Endothelial cell of umbilical vein (primary cell): Measurements from ENCODE around the gene GLRB. TPM values are rescaled to one million over a fixed set of nuclear protein-coding genes. Genes with fewer than 3 reads are reported as not detected.

ENCODE experiments used
- BruUV-seq: library from RNA; stranded (reverse); fragments of 400-500 nt; replicated peaks from 2 replicates; lab custom pipeline; 2021; lab: Mats Ljungman, UMichigan
- CTCF ChIA-PET: fragments of 300-600, 350-600 bp; sonication (Branson Sonifier 250); formaldehyde crosslinking; loops from one replicate; lab custom pipeline; 2021; ENCODE audit warnings: antibody characterized with exemption, inconsistent platforms; lab: Charles Lee
- POLR2A ChIA-PET: fragments of 300-600, 350-600 bp; sonication (Branson Sonifier 250); formaldehyde crosslinking; loops from one replicate; lab custom pipeline; 2021; ENCODE audit warnings: antibody characterized with exemption, inconsistent platforms; lab: Charles Lee
- DNase-seq: peaks from one replicate; pipeline ENCODE4 v3.0.0-alpha.2; 2011; ENCODE audit warnings: low read depth, low spot score
- FAIRE-seq: peaks from 2 replicates; lab custom pipeline; 2011; peaks lifted over from hg19 to GRCh38; lab: Jason Lieb, UNC
- H2AFZ ChIP-seq: 2 replicates; pipeline ENCODE4 v1.6.0; 2012; ENCODE audit warnings: low read depth, low read length, control low read depth, inconsistent platforms
- H3K27ac ChIP-seq: 2 replicates; pipeline ENCODE4 v1.5.1; 2011; ENCODE audit warnings: low read depth, mild to moderate bottlenecking, control low read depth, low read length, moderate library complexity; ENCODE audit not compliant: insufficient read depth
- H3K27me3 ChIP-seq, 2 experiments: 2 replicates each; pipeline versions ENCODE4 v1.6.0 to v1.6.1; 2011; ENCODE audit warnings: low read length in 2 of 2, mixed read lengths in 1 of 2; ENCODE audit not compliant: control insufficient read depth in 2 of 2, insufficient read depth in 2 of 2
- H3K36me3 ChIP-seq, 2 experiments: 2 replicates in 1 of 2; 3 replicates in 1 of 2; pipeline ENCODE4 v1.5.1; 2011; ENCODE audit warnings: low read length in 2 of 2, mild to moderate bottlenecking in 1 of 2, moderate library complexity in 1 of 2; ENCODE audit not compliant: control insufficient read depth in 2 of 2, insufficient read depth in 2 of 2; ENCODE audit errors: extremely low read depth in 1 of 2
- H3K4me1 ChIP-seq: 3 replicates; pipeline ENCODE4 v1.5.1; 2011; ENCODE audit warnings: mild to moderate bottlenecking, low read length; ENCODE audit not compliant: control insufficient read depth, insufficient read depth; ENCODE audit errors: extremely low read depth
- H3K4me2 ChIP-seq: 2 replicates; pipeline ENCODE4 v1.6.1; 2011; ENCODE audit warnings: low read length, control low read depth, mixed read lengths; ENCODE audit not compliant: insufficient read depth
- H3K4me3 ChIP-seq, 3 experiments: fragments of 200-600 bp in 1 of 3; sonication (generic), shearing (Covaris generic) in 1 of 3; replicated peaks in 1 of 3; 2 replicates each; pipeline ENCODE4 v1.5.1; 2011 to 2016; ENCODE audit warnings: control low read depth in 3 of 3, low read length in 3 of 3, mild to moderate bottlenecking in 2 of 3, inconsistent platforms in 1 of 3, low read depth in 1 of 3, moderate library complexity in 1 of 3; ENCODE audit not compliant: insufficient read depth in 1 of 3
- H3K79me2 ChIP-seq: 2 replicates; pipeline ENCODE4 v1.6.0; 2012; ENCODE audit warnings: low read length, inconsistent platforms; ENCODE audit not compliant: control insufficient read depth, insufficient read depth
- H3K9ac ChIP-seq: replicated peaks from 2 replicates; pipeline ENCODE3; 2011; ENCODE audit warnings: low read length, control low read depth; ENCODE audit not compliant: insufficient read depth; ENCODE audit errors: extremely low read depth
- H3K9me1 ChIP-seq: replicated peaks from 3 replicates; pipeline ENCODE4 v1.6.0; 2011; ENCODE audit warnings: mild to moderate bottlenecking, low read length; ENCODE audit not compliant: control insufficient read depth, insufficient read depth; ENCODE audit errors: extremely low read depth
- H3K9me3 ChIP-seq: replicated peaks from 2 replicates; pipeline ENCODE4 v1.5.1; 2012; ENCODE audit warnings: low read length, inconsistent platforms; ENCODE audit not compliant: control insufficient read depth, insufficient read depth
- H4K20me1 ChIP-seq: replicated peaks from 2 replicates; pipeline ENCODE3; 2011; ENCODE audit warnings: mild to moderate bottlenecking, low read length; ENCODE audit not compliant: control insufficient read depth, insufficient read depth; ENCODE audit errors: extremely low read depth
- CTCF ChIP-seq, 2 donors: IDR thresholded peaks; 1 replicate in 1 of 2; 2 replicates in 1 of 2; pipeline ENCODE4 v1.5.1; 2011; ENCODE audit warnings: low read length in 2 of 2, mild to moderate bottlenecking in 2 of 2, moderate library complexity in 2 of 2, control low read depth in 1 of 2, inconsistent platforms in 1 of 2, low read depth in 1 of 2; ENCODE audit not compliant: insufficient read depth in 1 of 2; ENCODE audit errors: extremely low read depth in 1 of 2
- EZH2 ChIP-seq: IDR thresholded peaks from 2 replicates; pipeline ENCODE4 v1.6.1; 2012; ENCODE audit warnings: borderline replicate concordance, low read depth, mild to moderate bottlenecking, moderate library complexity, low read length, inconsistent platforms; ENCODE audit not compliant: severe bottlenecking
- GATA2 ChIP-seq: IDR thresholded peaks from 2 replicates; pipeline ENCODE4 v1.7.0; 2011; ENCODE audit warnings: low read depth, mild to moderate bottlenecking, moderate library complexity, mixed read lengths, low read length; ENCODE audit not compliant: insufficient read length, insufficient read depth
- POLR2AphosphoS5 ChIP-seq: IDR thresholded peaks from 2 replicates; pipeline ENCODE4 v1.6.1; 2012; ENCODE audit warnings: low read depth, mild to moderate bottlenecking, control low read depth, low read length, moderate library complexity; ENCODE audit not compliant: insufficient read depth
- dilution Hi-C: fragments of 300-500 bp; cut with MboI; formaldehyde crosslinking; loops from one replicate; pipeline ENCODE4 v1.15.0; 2019; ENCODE audit warnings: low sequenced_read_pairs; ENCODE audit not compliant: extremely low pct_ligation_motif_present
- intact Hi-C: fragments of 100-400 bp; cut with micrococcal nuclease; formaldehyde crosslinking; loops from one replicate; pipeline ENCODE4 v1.10.0; 2022
- polyA plus RNA-seq, 4 experiments: library from polyadenylated mRNA; depleted of rRNA in 3 of 4; stranded (reverse) in 3 of 4; unstranded in 1 of 4; fragments of >200 nt; gene quantifications; 2 replicates each; pipeline versions ENCODE4 v1.2.1 to v1.2.3, GENCODE V29; 2011 to 2012; ENCODE audit warnings: missing spikeins in 1 of 4
- total RNA-seq: library from RNA; stranded (reverse); gene quantifications from 2 replicates; pipeline ENCODE4 v1.2.3, GENCODE V29; 2021

Gene GLRB
- total and polyA plus RNA-seq, 2 donors (not counting 3 experiments of a cell fraction or from before 2014, with no cell fraction given): 3.8 to 5.7 TPM

DNA sequence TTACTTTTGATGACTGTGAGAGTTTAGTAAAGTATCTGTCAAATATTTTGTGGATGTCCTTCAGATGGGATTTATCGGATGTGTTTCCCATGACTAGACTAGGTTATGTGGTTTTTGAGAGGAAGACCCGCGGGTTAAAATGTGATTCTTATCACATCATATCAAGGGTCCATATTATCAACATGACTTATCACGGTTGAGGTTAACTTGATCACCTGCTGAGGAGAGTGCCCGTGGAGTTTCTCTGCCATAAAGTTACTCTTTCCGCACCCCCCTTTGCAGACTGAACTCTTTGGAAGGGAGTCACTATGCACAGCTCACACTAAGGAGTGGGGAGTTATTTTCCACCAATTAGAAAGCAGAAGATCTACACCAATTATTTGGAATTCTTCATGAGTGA, 38.7 kb downstream of the GLRB start:
- no peak overlapping the region for H3K27ac ChIP-seq
- no peak overlapping the region for H2AFZ ChIP-seq
- no peaks in the 10 kb centered on the region for H3K36me3 ChIP-seq
- no TSS peak for BruUV-seq
- TF ChIP-seq GATA2 (no peak), CTCF (IDR thresholded peaks at IDR 0.05; ENCODE audit: extremely low read depth in 1 of 2, insufficient read depth in 1 of 2, low read depth in 1 of 2, low read length in 2 of 2) (no peak), EZH2 (no peak), POLR2AphosphoS5 (no peak)
- H3K79me2 ChIP-seq: no peaks in the 10 kb centered on the region
- CTCF ChIA-PET: interaction anchor here (1.5 to 2.1 kb wide), 2 partner anchors 69 to 864 kb away, joined by 3 to 7 read pairs; no protein-coding TSS in a partner anchor
- no peaks in the 10 kb centered on the region for H4K20me1 ChIP-seq
- H3K4me3 ChIP-seq: no peak overlapping the region
- H3K9me1 ChIP-seq: no peaks in the 10 kb centered on the region
- no peak for DNase-seq
- no peak overlapping the region for H3K4me2 ChIP-seq
- peaks cover 12% of the 10 kb centered on the region for H3K4me1 ChIP-seq
- H3K27me3 ChIP-seq: no peaks in the 10 kb centered on the region
- H3K9ac ChIP-seq: no peak overlapping the region
- FAIRE-seq: no peak
- POLR2A ChIA-PET: no interaction called here
- intact Hi-C loops: loop anchor here (5.0 kb wide), 1 partner anchor 112 kb away; no protein-coding TSS in a partner anchor
- dilution Hi-C loops: no loop called here
- no peaks in the 10 kb centered on the region for H3K9me3 ChIP-seq
